Stimulated activated effector memory CD8-positive, alpha-beta T cell treated with anti-CD3 and anti-CD28 coated beads, Interleukin-12 subunit alpha, Interleukin-12 subunit beta, amount 100 ng/mL, for 72 hours (primary cell): Measurements from ENCODE around the gene EREG.

Experiments used
- ATAC-seq: fragments of 150-1000 bp; cut with Tn5 transposase; 2 replicates; pipeline ENCODE4 v1.10.0; 2021
- DNase-seq, 2 donors: peaks; one replicate each; pipeline ENCODE4 v3.0.0; 2021 to 2022; ENCODE audit warnings: low spot score in 2 of 2
- H3K27ac Mint-ChIP-seq: one replicate; pipeline ENCODE4 v1.8.0; 2022; ENCODE audit warnings: mild to moderate bottlenecking, mixed read lengths
- H3K36me3 Mint-ChIP-seq: one replicate; pipeline ENCODE4 v1.8.0; 2022; ENCODE audit warnings: mild to moderate bottlenecking, mixed read lengths
- H3K4me1 Mint-ChIP-seq: one replicate; pipeline ENCODE4 v1.8.0; 2022; ENCODE audit warnings: mixed read lengths
- H3K4me3 Mint-ChIP-seq: one replicate; pipeline ENCODE4 v1.8.0; 2022; ENCODE audit warnings: mild to moderate bottlenecking, mixed read lengths
- H3K9me3 Mint-ChIP-seq: one replicate; pipeline ENCODE4 v1.8.0; 2022; ENCODE audit warnings: mixed read lengths

The EREG gene

GRCh38 chr4:74364652-74365491 is at the start of gene EREG:
Gene EREG, plus strand, starts transcription at chr4:74365145. Its CDS starts 164 bp downstream, at chr4:74365309.
- Mint-ChIP-seq H3K27ac (no peak within 1 kb of the TSS), H3K36me3 (no peaks in the 10 kb centered on the region), H3K4me1 (peaks cover 17% of the 10 kb centered on the region), H3K4me3 (peak within 1 kb of the TSS; percentile 43), H3K9me3 (no peaks in the 10 kb centered on the region)
- DNase-seq (no peak), ATAC-seq (peak; percentile 58)

GRCh38 chr4:74315376-74315775 is 49.6 kb upstream of the EREG start:
- H3K4me3 Mint-ChIP-seq = no peak overlapping the region
- ATAC-seq = no peak
- no peak for DNase-seq
- H3K4me1 Mint-ChIP-seq = no peaks in the 10 kb centered on the region
- H3K27ac Mint-ChIP-seq = no peak overlapping the region
- H3K36me3 Mint-ChIP-seq = no peaks in the 10 kb centered on the region
- no peaks in the 10 kb centered on the region for H3K9me3 Mint-ChIP-seq

- Mint-ChIP-seq H3K4me3 (no peak overlapping the region), H3K9me3 (no peaks in the 10 kb centered on the region), H3K36me3 (no peaks in the 10 kb centered on the region), H3K27ac (no peak overlapping the region), H3K4me1 (no peaks in the 10 kb centered on the region)
- no peak for DNase-seq
- no peak for ATAC-seq
These were observed 48.5 kb upstream of the EREG start for GRCh38 chr4:74316397-74316796.

GRCh38 chr4:74317616-74318246 is 47.2 kb upstream of the EREG start:
- no peak for DNase-seq
- Mint-ChIP-seq H3K36me3 (no peaks in the 10 kb centered on the region), H3K4me3 (no peak overlapping the region), H3K4me1 (no peaks in the 10 kb centered on the region), H3K9me3 (no peaks in the 10 kb centered on the region), H3K27ac (no peak overlapping the region)
- ATAC-seq = no peak

GRCh38 chr4:74318276-74318675 is 46.7 kb upstream of the EREG start:
- DNase-seq (no peak), ATAC-seq (no peak)
- H3K27ac Mint-ChIP-seq = no peak overlapping the region
- no peaks in the 10 kb centered on the region for H3K36me3 Mint-ChIP-seq
- H3K9me3 Mint-ChIP-seq = no peaks in the 10 kb centered on the region
- H3K4me3 Mint-ChIP-seq = no peak overlapping the region
- H3K4me1 Mint-ChIP-seq = no peaks in the 10 kb centered on the region

GRCh38 chr4:74319470-74319869 is 45.5 kb upstream of the EREG start:
- Mint-ChIP-seq H3K9me3 (no peaks in the 10 kb centered on the region), H3K36me3 (no peaks in the 10 kb centered on the region), H3K27ac (no peak overlapping the region), H3K4me3 (no peak overlapping the region), H3K4me1 (no peaks in the 10 kb centered on the region)
- no peak for ATAC-seq
- DNase-seq = no peak

GRCh38 chr4:74320559-74321118 is 44.3 kb upstream of the EREG start:
- DNase-seq (no peak), ATAC-seq (peak; percentile 67)

GRCh38 chr4:74322301-74322700 is 42.6 kb upstream of the EREG start:
- H3K9me3 Mint-ChIP-seq = no peaks in the 10 kb centered on the region
- no peaks in the 10 kb centered on the region for H3K4me1 Mint-ChIP-seq
- no peak overlapping the region for H3K27ac Mint-ChIP-seq
- no peak for ATAC-seq
- no peak overlapping the region for H3K4me3 Mint-ChIP-seq
- DNase-seq = no peak
- no peaks in the 10 kb centered on the region for H3K36me3 Mint-ChIP-seq

More at GRCh38 chr4:74320559-74321118, 44.3 kb upstream of the EREG start:
- Mint-ChIP-seq H3K36me3 (no peaks in the 10 kb centered on the region), H3K9me3 (no peaks in the 10 kb centered on the region), H3K4me1 (no peaks in the 10 kb centered on the region), H3K4me3 (no peak overlapping the region), H3K27ac (no peak overlapping the region)

GRCh38 chr4:74323663-74324062 is 41.3 kb upstream of the EREG start:
- no peak overlapping the region for H3K4me3 Mint-ChIP-seq
- DNase-seq (no peak), ATAC-seq (no peak)
- H3K4me1 Mint-ChIP-seq = no peaks in the 10 kb centered on the region
- H3K36me3 Mint-ChIP-seq = no peaks in the 10 kb centered on the region
- H3K9me3 Mint-ChIP-seq = no peaks in the 10 kb centered on the region
- no peak overlapping the region for H3K27ac Mint-ChIP-seq

- no peaks in the 10 kb centered on the region for H3K4me1 Mint-ChIP-seq
These were observed 40.7 kb upstream of the EREG start for GRCh38 chr4:74324262-74324661.

GRCh38 chr4:74325886-74326285 is 39.1 kb upstream of the EREG start:
- H3K4me3 Mint-ChIP-seq = no peak overlapping the region
- ATAC-seq = no peak
- H3K4me1 Mint-ChIP-seq = no peaks in the 10 kb centered on the region
- no peak for DNase-seq
- no peak overlapping the region for H3K27ac Mint-ChIP-seq
- no peaks in the 10 kb centered on the region for H3K36me3 Mint-ChIP-seq
- peaks cover 2% of the 10 kb centered on the region for H3K9me3 Mint-ChIP-seq

More at GRCh38 chr4:74324262-74324661, 40.7 kb upstream of the EREG start:
- Mint-ChIP-seq H3K9me3 (peaks cover 2% of the 10 kb centered on the region), H3K36me3 (no peaks in the 10 kb centered on the region), H3K4me3 (no peak overlapping the region), H3K27ac (no peak overlapping the region)
- DNase-seq = no peak
- no peak for ATAC-seq

- DNase-seq (no peak), ATAC-seq (no peak)
- Mint-ChIP-seq H3K27ac (no peak overlapping the region), H3K36me3 (no peaks in the 10 kb centered on the region), H3K9me3 (peaks cover 2% of the 10 kb centered on the region), H3K4me1 (no peaks in the 10 kb centered on the region), H3K4me3 (no peak overlapping the region)
These were observed 37.2 kb upstream of the EREG start for GRCh38 chr4:74327762-74328161.

- H3K4me3 Mint-ChIP-seq = no peak overlapping the region
- DNase-seq = no peak
- no peak overlapping the region for H3K27ac Mint-ChIP-seq
- no peaks in the 10 kb centered on the region for H3K36me3 Mint-ChIP-seq
- H3K4me1 Mint-ChIP-seq = no peaks in the 10 kb centered on the region
- H3K9me3 Mint-ChIP-seq = peaks cover 2% of the 10 kb centered on the region
- no peak for ATAC-seq
These were observed 36.4 kb upstream of the EREG start for GRCh38 chr4:74328501-74328900.

GRCh38 chr4:74329307-74329706 is 35.6 kb upstream of the EREG start:
- ATAC-seq = no peak
- DNase-seq = no peak
- Mint-ChIP-seq H3K9me3 (peaks cover 2% of the 10 kb centered on the region), H3K4me1 (no peaks in the 10 kb centered on the region), H3K36me3 (no peaks in the 10 kb centered on the region), H3K27ac (no peak overlapping the region), H3K4me3 (no peak overlapping the region)

GRCh38 chr4:74330295-74330750 is 34.6 kb upstream of the EREG start:
- H3K36me3 Mint-ChIP-seq = no peaks in the 10 kb centered on the region
- DNase-seq = no peak
- no peak for ATAC-seq
- peaks cover 2% of the 10 kb centered on the region for H3K9me3 Mint-ChIP-seq
- no peaks in the 10 kb centered on the region for H3K4me1 Mint-ChIP-seq
- no peak overlapping the region for H3K4me3 Mint-ChIP-seq
- H3K27ac Mint-ChIP-seq = no peak overlapping the region

- DNase-seq = no peak
- no peak for ATAC-seq
- Mint-ChIP-seq H3K9me3 (peaks cover 2% of the 10 kb centered on the region), H3K36me3 (no peaks in the 10 kb centered on the region), H3K4me1 (no peaks in the 10 kb centered on the region), H3K4me3 (no peak overlapping the region), H3K27ac (no peak overlapping the region)
These were observed 33.7 kb upstream of the EREG start for GRCh38 chr4:74331252-74331651.
